MM.1S (cell line): ENCODE measurements around the gene CD81.

ENCODE experiments used
- CTCF ChIP-seq: fragments of 300-600 bp; sonication (generic); IDR thresholded peaks from 2 replicates; pipeline ENCODE4 v1.5.1; 2016; ENCODE audit warnings: antibody characterized with exemption, low read length, mixed read lengths
- EZH2 ChIP-seq: fragments of 300-600 bp; sonication (generic); optimal IDR thresholded peaks from 2 replicates; pipeline ENCODE3; 2017; ENCODE audit warnings: low read depth, mild to moderate bottlenecking, antibody characterized with exemption, low read length, mixed read lengths
- EZH2phosphoT487 ChIP-seq: fragments of 300-600 bp; sonication (generic); IDR thresholded peaks from 2 replicates; pipeline ENCODE4 v1.6.1; 2018; ENCODE audit warnings: antibody characterized with exemption, low read length

- TF ChIP-seq CTCF (no peak), EZH2 (no peak), EZH2phosphoT487 (no peak)
Observed at GRCh38 chr11:2387266-2387987, 10.3 kb downstream of the CD81 start.
